Caco-2 (cell line): ENCODE measurements around the gene RASGRF1. TPM values are rescaled to one million over a fixed set of nuclear protein-coding genes. Genes with fewer than 3 reads are reported as not detected.

Experiments
- BruUV-seq: library from RNA; stranded (reverse); fragments of 400-500 nt; replicated peaks from 2 replicates; lab custom pipeline; 2021; lab: Mats Ljungman, UMichigan
- CTCF ChIA-PET: fragments of 300-600 bp; sonication (Branson Sonifier 250); formaldehyde crosslinking; loops from one replicate; lab custom pipeline; 2022; ENCODE audit warnings: antibody characterized with exemption; lab: Charles Lee
- POLR2A ChIA-PET: fragments of 300-600 bp; sonication (Branson Sonifier 250); formaldehyde crosslinking; loops from one replicate; lab custom pipeline; 2022; ENCODE audit warnings: antibody characterized with exemption; lab: Charles Lee
- DNase-seq, 2 experiments: peaks; one replicate each; pipeline versions ENCODE4 v3.0.0 to v3.0.0-alpha.2; 2020 to 2022
- H3K27me3 ChIP-seq: replicated peaks from 2 replicates; pipeline ENCODE4 v1.6.0; 2011; ENCODE audit warnings: low read length; ENCODE audit not compliant: control insufficient read depth, insufficient read depth
- H3K36me3 ChIP-seq: 2 replicates; pipeline ENCODE4 v1.5.1; 2011; ENCODE audit warnings: low read length; ENCODE audit not compliant: control insufficient read depth, insufficient read depth
- H3K4me1 ChIP-seq: fragments of 250-450 bp; sonication (Bioruptor Pico); 2 replicates; pipeline ENCODE4 v1.5.1; 2020; ENCODE audit warnings: mild to moderate bottlenecking
- H3K4me3 ChIP-seq: 2 replicates; pipeline ENCODE4 v1.5.1; 2011; ENCODE audit warnings: low read depth, mild to moderate bottlenecking, control low read depth, low read length
- H3K9me3 ChIP-seq: fragments of 250-450 bp; sonication (Bioruptor Pico); 2 replicates; pipeline ENCODE4 v1.5.1; 2020; ENCODE audit warnings: mild to moderate bottlenecking, moderate library complexity
- H3K27ac Mint-ChIP-seq: one replicate; pipeline ENCODE4 v1.8.0; 2022; ENCODE audit warnings: mixed read lengths; ENCODE audit not compliant: unreplicated experiment
- H3K27me3 Mint-ChIP-seq: one replicate; pipeline ENCODE4 v1.8.0; 2022; ENCODE audit warnings: mixed read lengths; ENCODE audit not compliant: insufficient read depth, unreplicated experiment
- H3K36me3 Mint-ChIP-seq: one replicate; pipeline ENCODE4 v1.8.0; 2022; ENCODE audit warnings: mild to moderate bottlenecking, mixed read lengths; ENCODE audit not compliant: insufficient read depth, unreplicated experiment
- H3K4me1 Mint-ChIP-seq: one replicate; pipeline ENCODE4 v1.8.0; 2022; ENCODE audit warnings: low read depth, mixed read lengths; ENCODE audit not compliant: unreplicated experiment
- H3K4me3 Mint-ChIP-seq: one replicate; pipeline ENCODE4 v1.8.0; 2022; ENCODE audit warnings: mild to moderate bottlenecking, moderate library complexity, mixed read lengths; ENCODE audit not compliant: unreplicated experiment
- H3K9me3 Mint-ChIP-seq: one replicate; pipeline ENCODE4 v1.8.0; 2022; ENCODE audit warnings: mixed read lengths; ENCODE audit not compliant: unreplicated experiment
- intact Hi-C: fragments of 100-400 bp; cut with micrococcal nuclease; formaldehyde crosslinking; loops from one replicate; pipeline ENCODE4 v1.10.0; 2022; ENCODE audit not compliant: unreplicated experiment
- total RNA-seq: library from RNA; stranded (reverse); gene quantifications from 2 replicates; pipeline ENCODE4 v1.2.3, GENCODE V29; 2022
- TF ChIP-seq, protein P1 (sequence below), 2 experiments: fragments of 200-600 bp in 1 of 2; IDR thresholded peaks; 1 replicate in 1 of 2; 2 replicates in 1 of 2; pipeline versions ENCODE4 v1.5.1 to v1.8.0; 2011 to 2022; ENCODE audit warnings: antibody characterized with exemption in 1 of 2, control low read depth in 1 of 2, inconsistent platforms in 1 of 2, low read depth in 1 of 2, low read length in 1 of 2, mild to moderate bottlenecking in 1 of 2, moderate library complexity in 1 of 2; ENCODE audit not compliant: insufficient read depth in 1 of 2, severe bottlenecking in 1 of 2, unreplicated experiment in 1 of 2

RASGRF1 gene
- total RNA-seq, 1 experiment from 2014 or later = 0.57 TPM

DNA sequence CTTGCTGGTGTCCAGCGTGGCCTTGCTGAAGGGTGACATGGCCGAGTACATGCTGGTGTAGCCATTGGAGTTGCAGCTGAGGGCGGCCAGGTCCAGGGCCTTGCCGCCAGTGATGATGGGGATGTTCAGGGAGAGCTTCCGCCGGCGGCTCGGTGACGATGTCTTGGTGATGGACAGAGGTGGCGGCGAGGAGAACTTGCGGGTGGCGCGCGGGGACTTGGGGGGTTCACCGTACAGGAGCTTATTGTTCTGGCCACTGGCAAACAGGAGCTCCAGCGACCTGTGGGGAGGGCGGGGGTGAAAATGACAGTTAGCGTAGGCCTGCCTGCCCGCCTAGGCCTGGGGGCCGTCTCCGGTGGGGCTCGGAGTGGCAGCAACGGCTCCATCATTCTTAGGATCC lies 86.7 kb downstream of the RASGRF1 start:
- TF ChIP-seq, protein P1, sequence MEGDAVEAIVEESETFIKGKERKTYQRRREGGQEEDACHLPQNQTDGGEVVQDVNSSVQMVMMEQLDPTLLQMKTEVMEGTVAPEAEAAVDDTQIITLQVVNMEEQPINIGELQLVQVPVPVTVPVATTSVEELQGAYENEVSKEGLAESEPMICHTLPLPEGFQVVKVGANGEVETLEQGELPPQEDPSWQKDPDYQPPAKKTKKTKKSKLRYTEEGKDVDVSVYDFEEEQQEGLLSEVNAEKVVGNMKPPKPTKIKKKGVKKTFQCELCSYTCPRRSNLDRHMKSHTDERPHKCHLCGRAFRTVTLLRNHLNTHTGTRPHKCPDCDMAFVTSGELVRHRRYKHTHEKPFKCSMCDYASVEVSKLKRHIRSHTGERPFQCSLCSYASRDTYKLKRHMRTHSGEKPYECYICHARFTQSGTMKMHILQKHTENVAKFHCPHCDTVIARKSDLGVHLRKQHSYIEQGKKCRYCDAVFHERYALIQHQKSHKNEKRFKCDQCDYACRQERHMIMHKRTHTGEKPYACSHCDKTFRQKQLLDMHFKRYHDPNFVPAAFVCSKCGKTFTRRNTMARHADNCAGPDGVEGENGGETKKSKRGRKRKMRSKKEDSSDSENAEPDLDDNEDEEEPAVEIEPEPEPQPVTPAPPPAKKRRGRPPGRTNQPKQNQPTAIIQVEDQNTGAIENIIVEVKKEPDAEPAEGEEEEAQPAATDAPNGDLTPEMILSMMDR (IDR thresholded peaks at IDR 0.05; ENCODE audit: insufficient read depth in 1 of 2, low read depth in 1 of 2, low read length in 1 of 2, severe bottlenecking in 1 of 2, unreplicated experiment in 1 of 2) = no peak
- ChIA-PET POLR2A (no interaction called here), CTCF (no interaction called here)
- Mint-ChIP-seq H3K9me3 (no peaks in the 10 kb centered on the region), H3K36me3 (no peaks in the 10 kb centered on the region), H3K27ac (no peak overlapping the region), H3K4me1 (no peaks in the 10 kb centered on the region), H3K27me3 (no peaks in the 10 kb centered on the region), H3K4me3 (no peak overlapping the region)
- Histone ChIP-seq H3K9me3 (no peaks in the 10 kb centered on the region), H3K27me3 (no peaks in the 10 kb centered on the region), H3K4me1 (peaks cover 10% of the 10 kb centered on the region), H3K4me3 (no peak overlapping the region), H3K36me3 (no peaks in the 10 kb centered on the region)
- DNase-seq = no peak
- intact Hi-C loops = no loop called here
- BruUV-seq = no TSS peak

DNA sequence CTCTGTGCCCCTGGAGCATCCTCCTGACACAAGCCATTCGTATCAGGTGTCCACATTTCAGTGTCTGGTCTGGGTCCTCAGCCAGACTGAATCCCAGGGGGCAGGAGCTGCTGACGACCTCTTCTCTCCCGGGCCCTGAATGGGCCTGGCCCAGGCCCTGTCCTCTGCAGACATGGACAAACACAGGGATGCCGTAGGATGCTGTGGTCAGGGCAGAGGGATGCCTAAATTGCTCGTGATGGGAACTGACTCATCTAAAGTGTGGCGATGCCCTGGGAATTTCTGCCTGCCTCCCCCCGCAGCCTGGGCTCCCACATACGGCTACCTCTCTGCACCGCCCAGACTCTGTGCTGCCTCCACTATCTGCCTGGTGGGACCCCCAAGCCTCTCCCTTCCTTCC lies 87.3 kb downstream of the RASGRF1 start:
- ChIA-PET CTCF (no interaction called here), POLR2A (no interaction called here)
- H3K4me3 ChIP-seq = no peak overlapping the region
- Mint-ChIP-seq H3K27ac (no peak overlapping the region), H3K27me3 (no peaks in the 10 kb centered on the region), H3K9me3 (no peaks in the 10 kb centered on the region), H3K4me3 (no peak overlapping the region), H3K4me1 (no peaks in the 10 kb centered on the region), H3K36me3 (no peaks in the 10 kb centered on the region)
- no peaks in the 10 kb centered on the region for H3K9me3 ChIP-seq
- no peak for DNase-seq
- H3K36me3 ChIP-seq = no peaks in the 10 kb centered on the region
- intact Hi-C loops = no loop called here
- no TSS peak for BruUV-seq
- no peaks in the 10 kb centered on the region for H3K27me3 ChIP-seq
- TF ChIP-seq, protein P1 (IDR thresholded peaks at IDR 0.05; ENCODE audit: insufficient read depth in 1 of 2, low read depth in 1 of 2, low read length in 1 of 2, severe bottlenecking in 1 of 2, unreplicated experiment in 1 of 2) = no peak
- H3K4me1 ChIP-seq = peaks cover 10% of the 10 kb centered on the region

DNA sequence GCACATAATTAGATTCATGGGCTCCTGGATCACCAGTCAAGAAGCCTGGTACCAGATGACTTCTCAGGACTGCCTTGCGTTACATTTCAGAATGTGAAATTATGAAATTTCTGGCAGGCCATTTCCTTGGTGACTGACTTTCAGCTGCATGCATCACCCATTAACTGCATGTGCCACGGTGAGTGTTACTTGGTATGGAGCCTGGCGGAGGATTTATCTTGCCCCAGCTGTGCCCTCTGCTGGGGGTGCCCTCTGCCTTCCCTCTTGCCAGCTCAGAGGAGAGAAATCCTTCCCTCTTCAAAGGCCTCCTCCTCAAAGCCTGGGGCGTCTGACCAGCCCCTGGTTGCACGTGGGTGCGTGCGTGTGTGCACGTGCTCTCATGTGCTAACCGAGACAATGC lies 88.0 kb downstream of the RASGRF1 start:
- H3K27ac Mint-ChIP-seq = no peak overlapping the region
- TF ChIP-seq, protein P1 (IDR thresholded peaks at IDR 0.05; ENCODE audit: insufficient read depth in 1 of 2, low read depth in 1 of 2, low read length in 1 of 2, severe bottlenecking in 1 of 2, unreplicated experiment in 1 of 2) = no peak
- H3K27me3 ChIP-seq = no peaks in the 10 kb centered on the region
- no peak overlapping the region for H3K4me3 ChIP-seq
- CTCF ChIA-PET = no interaction called here
- H3K27me3 Mint-ChIP-seq = no peaks in the 10 kb centered on the region
- intact Hi-C loops = no loop called here
- H3K36me3 Mint-ChIP-seq = no peaks in the 10 kb centered on the region
- POLR2A ChIA-PET = no interaction called here
- no peaks in the 10 kb centered on the region for H3K4me1 Mint-ChIP-seq
- H3K9me3 ChIP-seq = no peaks in the 10 kb centered on the region
- no peak for DNase-seq
- no TSS peak for BruUV-seq
- peaks cover 10% of the 10 kb centered on the region for H3K4me1 ChIP-seq
- no peaks in the 10 kb centered on the region for H3K9me3 Mint-ChIP-seq
- H3K4me3 Mint-ChIP-seq = no peak overlapping the region
- H3K36me3 ChIP-seq = no peaks in the 10 kb centered on the region
